IMR-90 (cell line): ENCODE results near the gene ANKRD10. TPM values are rescaled to one million over a fixed set of nuclear protein-coding genes. Genes with fewer than 3 reads are reported as not detected.

Source experiments
- ATAC-seq: fragments of 200-7000 bp; cut with Tn5 transposase; 2 replicates; pipeline ENCODE4 v1.9.1; 2020; ENCODE audit warnings: low read depth, mild to moderate bottlenecking, moderate library complexity
- BruUV-seq: library from RNA; stranded (reverse); fragments of 400-500 nt; replicated peaks from 2 replicates; lab custom pipeline; 2021; lab: Mats Ljungman, UMichigan
- CTCF ChIA-PET: fragments of 300-600 bp; formaldehyde crosslinking; extraction: SDS; loops from one replicate; lab custom pipeline; 2021; ENCODE audit warnings: antibody characterized with exemption; lab: Yijun Ruan, JAX
- POLR2A ChIA-PET: fragments of 300-600 bp; sonication (Branson Sonifier 250); formaldehyde crosslinking; loops from one replicate; lab custom pipeline; 2022; ENCODE audit warnings: antibody characterized with exemption; ENCODE audit not compliant: unreplicated experiment; lab: Charles Lee
- DNase-seq: peaks from one replicate; pipeline ENCODE4 v3.0.0; 2013
- H2AFZ ChIP-seq: replicated peaks from 2 replicates; pipeline ENCODE3; 2013; ENCODE audit warnings: low read length, mild to moderate bottlenecking; ENCODE audit not compliant: poor library complexity
- H2AK5ac ChIP-seq: 2 replicates; pipeline ENCODE4 v1.6.1; 2013; ENCODE audit warnings: low read depth, low read length, inconsistent platforms
- H2AK9ac ChIP-seq: replicated peaks from 2 replicates; pipeline ENCODE3; 2013; ENCODE audit warnings: mild to moderate bottlenecking, low read depth, low read length, moderate library complexity; ENCODE audit not compliant: poor library complexity
- H2BK120ac ChIP-seq: 2 replicates; pipeline ENCODE4 v1.6.1; 2013; ENCODE audit warnings: low read depth, low read length, inconsistent platforms
- H2BK15ac ChIP-seq: 3 replicates; pipeline ENCODE4 v1.6.1; 2013; ENCODE audit warnings: low read depth, low read length, inconsistent platforms
- H2BK20ac ChIP-seq: 2 replicates; pipeline ENCODE4 v1.6.1; 2013; ENCODE audit warnings: low read depth, mild to moderate bottlenecking, inconsistent platforms, low read length, moderate library complexity
- H2BK5ac ChIP-seq: 2 replicates; pipeline ENCODE4 v1.6.1; 2013; ENCODE audit warnings: mild to moderate bottlenecking, low read depth, low read length, inconsistent platforms; ENCODE audit not compliant: poor library complexity, severe bottlenecking
- H3K14ac ChIP-seq: replicated peaks from 2 replicates; pipeline ENCODE4 v1.6.1; 2013; ENCODE audit warnings: low read depth, low read length, inconsistent platforms
- H3K18ac ChIP-seq: 2 replicates; pipeline ENCODE4 v1.6.1; 2013; ENCODE audit warnings: low read depth, low read length, control low read depth
- H3K23ac ChIP-seq: 2 replicates; pipeline ENCODE4 v1.6.1; 2013; ENCODE audit warnings: low read depth, low read length, inconsistent platforms
- H3K27ac ChIP-seq: 2 replicates; pipeline ENCODE4 v1.5.1; 2013; ENCODE audit warnings: mild to moderate bottlenecking, control low read depth, low read length; ENCODE audit not compliant: insufficient read depth
- H3K27me3 ChIP-seq: 2 replicates; pipeline ENCODE4 v1.6.1; 2013; ENCODE audit warnings: low read length; ENCODE audit not compliant: control insufficient read depth, insufficient read depth
- H3K36me3 ChIP-seq: 2 replicates; pipeline ENCODE4 v1.6.1; 2013; ENCODE audit warnings: low read length, mixed read lengths; ENCODE audit not compliant: control insufficient read depth, insufficient read depth
- H3K4ac ChIP-seq: 2 replicates; pipeline ENCODE4 v1.6.1; 2013; ENCODE audit warnings: low read depth, low read length, inconsistent platforms
- H3K4me1 ChIP-seq: 2 replicates; pipeline ENCODE4 v1.6.1; 2013; ENCODE audit warnings: low read length, mixed read lengths; ENCODE audit not compliant: control insufficient read depth, insufficient read depth
- H3K4me2 ChIP-seq: 2 replicates; pipeline ENCODE4 v1.6.1; 2013; ENCODE audit warnings: low read depth, mild to moderate bottlenecking, control low read depth, low read length, moderate library complexity
- H3K4me3 ChIP-seq: 2 replicates; pipeline ENCODE4 v1.5.1; 2013; ENCODE audit warnings: low read depth, mild to moderate bottlenecking, control low read depth, low read length, moderate library complexity; ENCODE audit not compliant: insufficient read depth
- H3K56ac ChIP-seq: 2 replicates; pipeline ENCODE4 v1.6.1; 2013; ENCODE audit warnings: low read length, inconsistent platforms; ENCODE audit not compliant: insufficient read depth; ENCODE audit errors: extremely low read depth
- H3K79me1 ChIP-seq, 2 experiments: 2 replicates each; pipeline ENCODE4 v1.6.1; 2013; ENCODE audit warnings: low read length in 2 of 2, inconsistent platforms in 1 of 2, low read depth in 1 of 2
- H3K9ac ChIP-seq: 2 replicates; pipeline ENCODE4 v1.6.1; 2013; ENCODE audit warnings: low read depth, low read length, control low read depth
- H3K9me1 ChIP-seq: 2 replicates; pipeline ENCODE4 v1.6.1; 2013; ENCODE audit warnings: low read length, inconsistent platforms; ENCODE audit not compliant: insufficient read depth
- H3K9me3 ChIP-seq: 2 replicates; pipeline ENCODE4 v1.6.1; 2013; ENCODE audit warnings: low read length; ENCODE audit not compliant: control insufficient read depth, insufficient read depth
- H4K20me1 ChIP-seq: 2 replicates; pipeline ENCODE4 v1.6.1; 2013; ENCODE audit warnings: low read length, inconsistent platforms; ENCODE audit not compliant: insufficient read depth
- H4K5ac ChIP-seq: 2 replicates; pipeline ENCODE4 v1.6.1; 2013; ENCODE audit warnings: mild to moderate bottlenecking, low read depth, low read length, control low read depth
- H4K8ac ChIP-seq, 2 experiments: 2 replicates each; pipeline ENCODE4 v1.6.1; 2013; ENCODE audit warnings: low read depth in 2 of 2, low read length in 2 of 2, control low read depth in 1 of 2, inconsistent platforms in 1 of 2
- H4K91ac ChIP-seq: 2 replicates; pipeline ENCODE4 v1.6.1; 2013; ENCODE audit warnings: low read depth, low read length, inconsistent platforms; ENCODE audit not compliant: insufficient read depth
- BHLHE40 ChIP-seq: fragments of 150-350 bp; IDR thresholded peaks from 2 replicates; pipeline ENCODE4 v1.6.1; 2016; ENCODE audit warnings: mild to moderate bottlenecking, low read depth, low read length
- CEBPB ChIP-seq: IDR thresholded peaks from 2 replicates; pipeline ENCODE4 v1.6.1; 2012; ENCODE audit warnings: low read depth, low read length, improper control_type of control experiment
- CHD1 ChIP-seq: IDR thresholded peaks from 2 replicates; pipeline ENCODE4 v1.6.1; 2012; ENCODE audit warnings: low read depth, low read length, improper control_type of control experiment
- ELK1 ChIP-seq: fragments of 150-350 bp; IDR thresholded peaks from 2 replicates; pipeline ENCODE4 v1.6.1; 2016; ENCODE audit warnings: low read depth, mild to moderate bottlenecking, low read length, moderate library complexity, borderline replicate concordance
- FOS ChIP-seq: fragments of 150-350 bp; IDR thresholded peaks from 2 replicates; pipeline ENCODE4 v1.6.1; 2016; ENCODE audit warnings: low read depth, low read length
- MAFK ChIP-seq: IDR thresholded peaks from 2 replicates; pipeline ENCODE4 v1.6.1; 2012; ENCODE audit warnings: low read depth, low read length, improper control_type of control experiment
- MAZ ChIP-seq: IDR thresholded peaks from 2 replicates; pipeline ENCODE4 v1.6.1; 2012; ENCODE audit warnings: low read depth, mild to moderate bottlenecking, low read length, improper control_type of control experiment, moderate library complexity, borderline replicate concordance
- MXI1 ChIP-seq: IDR thresholded peaks from 2 replicates; pipeline ENCODE4 v1.6.1; 2012; ENCODE audit warnings: low read depth, mild to moderate bottlenecking, low read length, moderate library complexity, borderline replicate concordance
- NFE2L2 ChIP-seq: fragments of 150-350 bp; IDR thresholded peaks from 2 replicates; pipeline ENCODE4 v1.6.1; 2016; ENCODE audit warnings: low read depth, mild to moderate bottlenecking, low read length
- POLR2A ChIP-seq: IDR thresholded peaks from 2 replicates; pipeline ENCODE4 v1.6.1; 2012; ENCODE audit warnings: mild to moderate bottlenecking, low read depth, low read length
- RAD21 ChIP-seq: IDR thresholded peaks from 2 replicates; pipeline ENCODE4 v1.6.1; 2012; ENCODE audit warnings: low read length, improper control_type of control experiment
- RCOR1 ChIP-seq: IDR thresholded peaks from 2 replicates; pipeline ENCODE4 v1.6.1; 2012; ENCODE audit warnings: mild to moderate bottlenecking, low read length, improper control_type of control experiment; ENCODE audit not compliant: insufficient replicate concordance
- RFX5 ChIP-seq: IDR thresholded peaks from 2 replicates; pipeline ENCODE4 v1.8.0; 2012; ENCODE audit warnings: low read depth, mild to moderate bottlenecking, low read length, moderate library complexity
- SMC3 ChIP-seq: fragments of 150-350 bp; IDR thresholded peaks from 2 replicates; pipeline ENCODE4 v1.6.1; 2016; ENCODE audit warnings: low read depth, mild to moderate bottlenecking, antibody characterized with exemption, low read length, moderate library complexity
- WGBS, 2 experiments: methylation state at CpG; one replicate each; pipeline versions ENCODE4 v1.1.5 to v1.1.7; 2013; ENCODE audit warnings: missing lambda C conversion rate in 2 of 2; ENCODE audit not compliant: insufficient read length in 1 of 2; ENCODE audit errors: extremely low coverage in 2 of 2; 5-methylcytosine and 5-hydroxymethylcytosine counted together
- dilution Hi-C: fragments of 300-500 bp; cut with HindIII; formaldehyde crosslinking; loops from one replicate; pipeline ENCODE4 v1.14.3; 2018; ENCODE audit warnings: low sequenced_read_pairs; ENCODE audit not compliant: unreplicated experiment
- in situ Hi-C: fragments of 300-500 bp; cut with MboI; formaldehyde crosslinking; loops from 3 replicates; pipeline ENCODE4 v1.14.3; 2019; ENCODE audit warnings: low sequenced_read_pairs, inconsistent platforms, mixed read lengths
- intact Hi-C: fragments of 100-400 bp; cut with micrococcal nuclease; formaldehyde crosslinking; loops from 2 replicates; pipeline ENCODE4 v1.10.0; 2022
- polyA plus RNA-seq, 3 experiments: library from polyadenylated mRNA; depleted of rRNA; stranded (reverse); fragments of >200 nt; gene quantifications; 2 replicates each; pipeline ENCODE4 v1.2.3, GENCODE V29; 2012; ENCODE audit warnings: low replicate concordance in 1 of 3
- total RNA-seq: library from RNA; depleted of rRNA; stranded (reverse); fragments of >200 nt; gene quantifications from 2 replicates; pipeline ENCODE4 v1.2.3, GENCODE V29; 2012
- TF ChIP-seq, protein P1 (sequence below): conservative IDR thresholded peaks from 2 replicates; pipeline ENCODE4 v1.5.1; 2012; ENCODE audit warnings: mild to moderate bottlenecking, low read depth, low read length, improper control_type of control experiment

The ANKRD10 gene
- total and polyA plus RNA-seq, 2 of the 4 experiments (the other 2 are of a cell fraction), result 18.3 to 31.1 TPM

- ChIA-PET POLR2A (no interaction called here), CTCF (no interaction called here)
- Histone ChIP-seq H4K8ac (no peak overlapping the region), H4K91ac (no peak overlapping the region), H3K27me3 (no peaks in the 10 kb centered on the region), H4K5ac (no peak overlapping the region), H2AFZ (no peak overlapping the region), H2BK5ac (no peak overlapping the region), H3K14ac (no peak overlapping the region), H3K4me2 (no peak overlapping the region), H3K56ac (no peak overlapping the region), H4K20me1 (peaks cover under 1% of the 10 kb centered on the region; the same call in 1 of the 2 replicates), H3K18ac (no peak overlapping the region), H3K79me1 (peaks cover 5 to 26% of the 10 kb centered on the region in 2 experiments; a peak in 3 of 4 replicates), H2BK15ac (no peak overlapping the region), H3K4me1 (peaks cover 1% of the 10 kb centered on the region; the same call in 1 of the 2 replicates), H2BK20ac (no peak overlapping the region), H3K23ac (no peak overlapping the region), H2AK9ac (no peak overlapping the region), H3K9me3 (no peaks in the 10 kb centered on the region), H2BK120ac (no peak overlapping the region), H3K36me3 (peaks cover 18% of the 10 kb centered on the region), H3K4me3 (no peak overlapping the region), H3K9me1 (peaks cover 8% of the 10 kb centered on the region), H3K4ac (no peak overlapping the region), H2AK5ac (no peak overlapping the region), H3K27ac (no peak overlapping the region), H3K9ac (no peak overlapping the region)
- intact Hi-C loops (no loop called here), dilution Hi-C loops (no loop called here), in situ Hi-C loops (no loop called here)
- DNase-seq, result no peak
- BruUV-seq, result no TSS peak
- no peak for ATAC-seq
- TF ChIP-seq RFX5, result no peak
- TF ChIP-seq CEBPB, result no peak
- TF ChIP-seq, protein P1, sequence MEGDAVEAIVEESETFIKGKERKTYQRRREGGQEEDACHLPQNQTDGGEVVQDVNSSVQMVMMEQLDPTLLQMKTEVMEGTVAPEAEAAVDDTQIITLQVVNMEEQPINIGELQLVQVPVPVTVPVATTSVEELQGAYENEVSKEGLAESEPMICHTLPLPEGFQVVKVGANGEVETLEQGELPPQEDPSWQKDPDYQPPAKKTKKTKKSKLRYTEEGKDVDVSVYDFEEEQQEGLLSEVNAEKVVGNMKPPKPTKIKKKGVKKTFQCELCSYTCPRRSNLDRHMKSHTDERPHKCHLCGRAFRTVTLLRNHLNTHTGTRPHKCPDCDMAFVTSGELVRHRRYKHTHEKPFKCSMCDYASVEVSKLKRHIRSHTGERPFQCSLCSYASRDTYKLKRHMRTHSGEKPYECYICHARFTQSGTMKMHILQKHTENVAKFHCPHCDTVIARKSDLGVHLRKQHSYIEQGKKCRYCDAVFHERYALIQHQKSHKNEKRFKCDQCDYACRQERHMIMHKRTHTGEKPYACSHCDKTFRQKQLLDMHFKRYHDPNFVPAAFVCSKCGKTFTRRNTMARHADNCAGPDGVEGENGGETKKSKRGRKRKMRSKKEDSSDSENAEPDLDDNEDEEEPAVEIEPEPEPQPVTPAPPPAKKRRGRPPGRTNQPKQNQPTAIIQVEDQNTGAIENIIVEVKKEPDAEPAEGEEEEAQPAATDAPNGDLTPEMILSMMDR, result no peak
- TF ChIP-seq BHLHE40, result no peak
- no peak for TF ChIP-seq MXI1
- no peak for TF ChIP-seq POLR2A
- TF ChIP-seq CHD1, result no peak
- TF ChIP-seq RCOR1, result no peak
- no peak for TF ChIP-seq SMC3
- no peak for TF ChIP-seq FOS
- TF ChIP-seq MAZ, result no peak
- TF ChIP-seq MAFK, result no peak
- no peak for TF ChIP-seq ELK1
- no peak for TF ChIP-seq NFE2L2
- no peak for TF ChIP-seq RAD21
- WGBS, 2 experiments, result no CpG with 5 or more reads among the region's 8 CpGs
These were observed 24.3 kb downstream of the ANKRD10 start for GRCh38 chr13:110890279-110891165.
